Activated gamma-delta T cell treated with anti-CD3 and anti-CD28 coated beads, Interleukin-2, amount 50 U/mL, for 16 hours (primary cell): ENCODE data around the gene IPO13.
A peak's percentile ranks its signal among the peaks of the same experiment; 100 is the strongest.

Source experiments
- DNase-seq: peaks from one replicate; pipeline ENCODE4 v3.0.0-alpha.2; 2020; ENCODE audit warnings: low read depth

Gene IPO13

GRCh38 chr1:43946236-43947060 lies at the start of gene IPO13:
TSS of gene IPO13 (plus strand) at chr1:43946950. CDS start at chr1:43947601, 651 bp downstream.
- DNase-seq = peak; percentile 90

DNA sequence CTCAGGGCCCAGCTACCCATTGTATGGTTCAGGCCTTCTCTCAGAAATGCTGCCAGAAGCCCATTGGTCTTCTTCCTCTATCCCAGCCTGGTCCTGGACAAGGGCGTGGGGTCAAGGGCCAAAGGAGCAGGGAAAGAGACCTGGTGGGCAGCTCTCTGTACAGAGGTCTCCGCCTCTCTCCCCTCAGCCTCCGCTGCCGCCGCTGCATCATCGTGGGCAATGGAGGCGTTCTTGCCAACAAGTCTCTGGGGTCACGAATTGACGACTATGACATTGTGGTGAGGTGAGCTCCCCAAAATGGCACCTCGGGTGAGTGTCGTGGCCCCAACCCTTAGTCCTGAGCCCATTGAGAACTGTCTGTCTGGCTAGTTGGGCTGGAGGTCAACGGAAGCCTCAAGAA lies 47.8 kb upstream of the IPO13 start:
- DNase-seq = no peak

GRCh38 chr1:43900386-43900785 lies 46.4 kb upstream of the IPO13 start:
- no peak for DNase-seq

DNA sequence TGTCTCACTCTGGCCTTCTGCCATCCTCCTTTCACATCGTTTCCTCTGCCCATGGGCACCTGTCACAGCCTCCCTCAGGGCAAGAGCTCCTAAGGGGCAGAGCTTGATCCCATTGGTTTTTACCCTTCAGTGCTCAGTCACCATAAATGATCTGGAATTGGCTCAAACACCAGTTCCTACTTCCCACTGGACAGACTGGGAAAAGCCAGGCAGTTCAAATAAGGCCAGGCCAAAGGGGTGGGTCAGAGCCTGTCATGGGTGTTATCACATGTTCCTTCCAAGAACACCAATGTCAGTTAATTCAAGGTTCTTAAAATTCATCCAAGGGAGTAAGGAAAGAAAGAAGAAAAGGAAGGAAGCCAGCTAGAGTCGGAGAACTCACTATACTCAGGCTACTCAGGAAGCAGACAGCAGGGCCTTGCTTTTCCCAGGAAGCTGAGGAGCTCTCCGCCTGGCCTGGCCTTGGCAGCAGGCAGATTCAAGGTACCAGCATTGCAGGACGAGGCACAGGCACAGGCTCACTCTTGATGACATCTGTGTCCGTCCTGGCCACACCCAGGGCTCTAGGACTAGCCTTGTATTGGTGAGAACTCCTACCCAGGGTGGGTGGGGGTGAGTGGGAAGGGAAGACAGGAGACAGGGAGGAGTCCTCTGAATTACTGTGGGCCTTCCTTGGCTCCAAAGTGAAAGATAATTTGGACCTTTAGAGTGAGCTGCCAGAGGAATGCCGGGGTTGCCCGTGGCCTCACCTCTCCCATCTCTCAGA lies 45.4 kb upstream of the IPO13 start:
- no peak for DNase-seq

- no peak for DNase-seq
These were observed 44.5 kb upstream of the IPO13 start for GRCh38 chr1:43902058-43902831.

- no peak for DNase-seq
These were observed 41.8 kb upstream of the IPO13 start for GRCh38 chr1:43904660-43905551.

GRCh38 chr1:43908226-43908625 lies 38.5 kb upstream of the IPO13 start:
- no peak for DNase-seq

DNA sequence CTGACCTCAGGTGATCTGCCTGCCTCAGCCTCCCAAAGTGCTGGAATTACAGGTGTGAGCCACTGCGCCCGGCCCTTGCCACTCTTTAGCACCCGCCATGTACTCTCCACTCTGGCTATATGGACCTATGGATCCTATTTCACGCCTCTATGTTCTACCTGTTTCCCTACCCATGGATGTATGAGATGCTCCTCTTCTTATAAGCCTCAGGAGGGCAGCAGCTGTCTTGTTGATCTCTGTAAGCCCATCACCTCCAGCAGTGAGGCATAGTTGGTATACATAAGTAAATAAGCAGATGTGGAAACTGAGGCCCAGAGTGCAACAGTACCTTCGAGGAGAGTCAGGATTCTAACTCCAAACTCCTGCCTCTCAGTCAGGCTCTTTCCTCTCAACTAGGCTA lies 37.9 kb upstream of the IPO13 start:
- DNase-seq = no peak

DNA sequence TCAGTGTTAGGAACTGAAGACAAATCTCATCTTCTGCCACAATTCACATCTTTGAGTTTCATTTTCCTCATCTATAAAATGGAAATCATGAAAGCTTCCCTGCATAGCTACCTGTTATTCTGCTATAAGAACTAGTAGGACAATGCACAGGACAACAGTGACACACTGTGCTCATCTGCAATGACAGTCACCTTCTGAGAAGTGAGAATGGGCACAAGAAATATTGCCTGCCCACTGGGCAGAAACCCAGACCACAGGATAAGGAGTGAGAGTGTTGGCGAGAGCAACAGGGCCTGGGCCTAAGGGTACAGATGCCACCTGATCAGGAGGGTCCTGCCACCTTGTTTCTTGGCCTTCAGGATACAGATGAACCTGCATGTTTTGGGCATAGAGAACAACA lies 36.4 kb upstream of the IPO13 start:
- DNase-seq = no peak

DNA sequence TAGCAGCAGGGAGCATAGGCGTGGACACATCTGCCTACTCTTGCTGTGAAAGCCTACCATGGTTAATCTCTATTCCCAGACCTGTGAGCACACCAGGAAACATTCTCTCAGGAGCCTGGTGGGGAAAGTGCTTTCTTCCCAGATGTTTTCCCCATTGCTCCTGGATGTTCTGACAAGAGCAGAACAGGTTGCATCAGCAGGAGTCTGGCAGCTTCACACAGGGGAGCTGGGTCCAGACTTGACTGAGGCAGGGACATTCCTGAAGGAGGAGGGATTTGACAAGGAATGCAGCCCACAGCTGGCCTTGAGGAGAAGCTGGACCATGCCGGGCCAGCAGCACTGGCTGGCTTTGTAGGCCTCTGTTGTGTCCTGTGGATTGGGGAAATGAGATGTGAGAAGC lies 34.1 kb upstream of the IPO13 start:
- DNase-seq = no peak

GRCh38 chr1:43913051-43913501 lies 33.7 kb upstream of the IPO13 start:
- no peak for DNase-seq

GRCh38 chr1:43913666-43914360 lies 32.9 kb upstream of the IPO13 start:
- no peak for DNase-seq

GRCh38 chr1:43914576-43915525 lies 31.9 kb upstream of the IPO13 start:
- no peak for DNase-seq

GRCh38 chr1:43919906-43920305 lies 26.8 kb upstream of the IPO13 start:
- DNase-seq = no peak

DNA sequence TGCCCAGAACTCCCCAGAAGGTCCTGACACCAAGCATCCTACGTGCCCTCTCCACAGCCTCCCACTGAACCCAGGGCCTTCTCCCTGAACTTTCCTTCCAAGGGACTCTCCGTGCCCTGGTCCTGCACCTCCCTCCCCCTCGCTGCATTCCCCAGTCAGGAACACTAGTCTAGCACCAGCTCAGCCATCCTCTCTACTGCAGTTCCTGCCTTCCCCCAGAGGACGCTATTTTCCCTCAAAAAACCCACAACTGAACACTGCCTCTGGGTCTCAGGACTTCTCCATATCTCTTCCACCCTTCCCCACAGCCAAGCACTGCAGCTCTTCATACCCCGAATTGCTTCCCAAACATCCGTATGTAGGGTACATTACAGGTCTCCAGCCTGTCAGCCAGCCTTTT lies 25.7 kb upstream of the IPO13 start:
- DNase-seq = no peak

- DNase-seq = no peak
These were observed 22.2 kb upstream of the IPO13 start for GRCh38 chr1:43924516-43924915.

DNA sequence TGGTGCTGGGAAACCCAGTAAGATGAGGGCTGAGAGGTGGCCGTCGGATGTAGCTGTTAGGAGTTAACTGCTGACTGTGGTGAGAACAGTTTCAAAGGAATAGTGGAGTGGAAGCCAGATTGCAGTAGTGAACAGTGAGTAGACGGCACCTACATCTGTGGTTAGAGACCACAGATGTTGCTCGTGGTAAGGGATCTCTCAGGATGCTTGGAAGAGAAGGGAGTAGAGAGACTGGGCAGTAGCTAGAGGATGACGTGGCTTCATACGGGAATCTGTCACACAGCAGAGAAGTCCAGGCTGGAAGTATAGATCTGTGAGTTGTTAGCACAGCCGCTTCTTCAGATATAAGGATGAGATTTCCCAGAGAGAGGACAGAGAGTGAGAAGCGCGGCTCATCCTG lies 20.9 kb upstream of the IPO13 start:
- no peak for DNase-seq

GRCh38 chr1:43930168-43930948 lies 16.4 kb upstream of the IPO13 start:
- DNase-seq = no peak

- DNase-seq = no peak
These were observed 15.8 kb upstream of the IPO13 start for GRCh38 chr1:43930949-43931275.
